ENCODE results near the gene DNAH6. TPM values are rescaled to one million over a fixed set of nuclear protein-coding genes. Genes with fewer than 3 reads are reported as not detected.

Gene DNAH6
- total RNA-seq, 1 donor from 2014 or later = not detected

DNA sequence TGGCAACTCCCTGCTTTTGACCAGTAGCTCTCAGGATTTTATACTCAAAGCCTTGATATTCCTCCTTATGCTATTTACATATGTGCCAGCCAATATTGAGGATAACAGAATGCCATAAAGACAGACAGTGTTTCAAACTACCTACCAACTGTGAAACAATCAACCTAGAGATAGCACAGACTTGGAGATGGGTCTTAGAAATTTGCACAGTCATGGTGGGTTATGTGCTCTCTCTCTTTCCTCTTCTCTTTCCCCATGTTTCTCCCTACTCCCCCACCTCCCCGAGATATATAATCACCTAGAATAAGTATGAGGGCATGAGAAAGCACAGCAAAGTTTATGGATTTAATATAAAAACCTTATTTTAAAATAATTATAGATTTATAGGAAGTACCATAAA, 33.0 kb upstream of the DNAH6 start:
- Mint-ChIP-seq H3K36me3 (ENCODE audit: unreplicated experiment) (no peaks in the 10 kb centered on the region), H3K4me1 (ENCODE audit: unreplicated experiment) (peaks cover 26% of the 10 kb centered on the region), H3K27ac (ENCODE audit: unreplicated experiment) (no peak overlapping the region), H3K27me3 (ENCODE audit: unreplicated experiment) (no peaks in the 10 kb centered on the region), H3K4me3 (ENCODE audit: unreplicated experiment) (no peak overlapping the region), H3K9me3 (ENCODE audit: unreplicated experiment) (no peaks in the 10 kb centered on the region)
- no peak for DNase-seq (ENCODE audit: extremely low spot score, unreplicated experiment)
- TF ChIP-seq, protein P1, sequence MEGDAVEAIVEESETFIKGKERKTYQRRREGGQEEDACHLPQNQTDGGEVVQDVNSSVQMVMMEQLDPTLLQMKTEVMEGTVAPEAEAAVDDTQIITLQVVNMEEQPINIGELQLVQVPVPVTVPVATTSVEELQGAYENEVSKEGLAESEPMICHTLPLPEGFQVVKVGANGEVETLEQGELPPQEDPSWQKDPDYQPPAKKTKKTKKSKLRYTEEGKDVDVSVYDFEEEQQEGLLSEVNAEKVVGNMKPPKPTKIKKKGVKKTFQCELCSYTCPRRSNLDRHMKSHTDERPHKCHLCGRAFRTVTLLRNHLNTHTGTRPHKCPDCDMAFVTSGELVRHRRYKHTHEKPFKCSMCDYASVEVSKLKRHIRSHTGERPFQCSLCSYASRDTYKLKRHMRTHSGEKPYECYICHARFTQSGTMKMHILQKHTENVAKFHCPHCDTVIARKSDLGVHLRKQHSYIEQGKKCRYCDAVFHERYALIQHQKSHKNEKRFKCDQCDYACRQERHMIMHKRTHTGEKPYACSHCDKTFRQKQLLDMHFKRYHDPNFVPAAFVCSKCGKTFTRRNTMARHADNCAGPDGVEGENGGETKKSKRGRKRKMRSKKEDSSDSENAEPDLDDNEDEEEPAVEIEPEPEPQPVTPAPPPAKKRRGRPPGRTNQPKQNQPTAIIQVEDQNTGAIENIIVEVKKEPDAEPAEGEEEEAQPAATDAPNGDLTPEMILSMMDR (IDR thresholded peaks at IDR 0.05) = no peak

DNA sequence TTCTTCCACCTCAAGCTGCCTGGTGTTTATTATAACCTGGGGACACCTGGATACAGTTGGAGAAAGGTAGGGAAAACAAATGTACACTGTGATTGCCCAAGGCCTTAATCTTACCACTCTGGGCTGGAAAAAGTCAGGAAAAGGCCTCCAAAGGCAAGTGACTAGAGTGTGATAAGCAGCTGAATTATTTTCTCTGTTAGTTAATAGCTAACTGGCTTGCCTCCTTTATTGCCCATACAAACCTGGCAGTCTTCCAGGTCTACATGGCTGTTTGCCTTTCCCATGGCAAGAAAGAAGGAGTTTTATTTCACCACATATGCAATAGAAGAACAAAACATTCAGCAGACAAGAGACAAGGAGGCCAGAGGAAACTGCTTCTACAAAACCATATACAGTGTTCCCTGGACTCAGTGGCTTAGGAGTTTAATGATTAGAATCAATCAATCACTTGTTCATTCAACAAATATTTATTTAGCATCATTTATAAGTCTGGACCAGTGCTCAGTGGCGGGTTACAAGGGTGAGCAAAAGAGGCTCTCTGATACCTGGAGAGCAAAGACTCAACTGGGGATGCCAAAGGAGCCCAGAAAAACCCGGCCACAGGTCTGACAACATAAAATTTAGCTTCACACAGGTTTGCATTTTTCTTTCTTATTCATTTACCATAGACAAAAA, 29.7 kb upstream of the DNAH6 start:
- TF ChIP-seq, protein P1 (IDR thresholded peaks at IDR 0.05) = no peak
- Mint-ChIP-seq H3K4me1 (ENCODE audit: unreplicated experiment) (peaks cover 37% of the 10 kb centered on the region), H3K9me3 (ENCODE audit: unreplicated experiment) (no peaks in the 10 kb centered on the region), H3K27me3 (ENCODE audit: unreplicated experiment) (no peaks in the 10 kb centered on the region), H3K27ac (ENCODE audit: unreplicated experiment) (peak overlapping the region; percentile 42), H3K4me3 (ENCODE audit: unreplicated experiment) (no peak overlapping the region), H3K36me3 (ENCODE audit: unreplicated experiment) (no peaks in the 10 kb centered on the region)
- no peak for DNase-seq (ENCODE audit: extremely low spot score, unreplicated experiment)

DNA sequence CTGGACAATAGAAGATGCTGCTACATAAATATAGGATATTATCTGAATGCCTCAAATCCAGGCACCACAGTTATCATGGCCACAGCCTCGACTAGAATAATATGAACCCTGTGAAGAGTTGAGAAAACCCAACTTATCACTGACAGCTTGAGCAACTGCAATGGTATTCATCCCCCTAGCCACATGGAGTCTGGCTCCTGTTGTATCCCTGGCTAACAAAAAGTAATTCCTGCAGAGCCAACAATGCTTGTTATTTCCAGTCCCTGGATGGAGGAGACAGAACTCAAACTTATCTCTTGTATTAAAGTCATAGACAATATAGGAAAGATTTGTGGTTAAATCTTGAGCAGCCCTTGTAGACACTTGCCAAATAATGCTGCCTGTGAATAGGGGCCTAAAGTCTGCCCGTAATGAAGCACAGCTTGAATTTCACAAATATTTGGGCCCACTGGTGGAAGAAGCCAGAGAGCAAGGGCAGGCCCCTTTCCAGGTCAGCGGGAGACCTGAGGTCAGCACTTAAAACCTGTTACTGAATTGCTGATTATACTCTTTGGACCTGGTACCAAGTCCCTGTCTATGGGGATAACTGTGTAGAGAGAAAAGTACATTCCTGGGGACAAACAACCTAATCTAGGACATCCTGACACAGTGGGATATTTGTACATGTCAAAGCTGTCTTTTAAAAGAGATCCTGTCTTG, 28.9 kb upstream of the DNAH6 start:
- H3K4me1 Mint-ChIP-seq (ENCODE audit: unreplicated experiment) = peaks cover 34% of the 10 kb centered on the region
- H3K9me3 Mint-ChIP-seq (ENCODE audit: unreplicated experiment) = no peaks in the 10 kb centered on the region
- TF ChIP-seq, protein P1 (IDR thresholded peaks at IDR 0.05) = no peak
- no peak overlapping the region for H3K27ac Mint-ChIP-seq (ENCODE audit: unreplicated experiment)
- no peaks in the 10 kb centered on the region for H3K36me3 Mint-ChIP-seq (ENCODE audit: unreplicated experiment)
- no peak for DNase-seq (ENCODE audit: extremely low spot score, unreplicated experiment)
- H3K27me3 Mint-ChIP-seq (ENCODE audit: unreplicated experiment) = no peaks in the 10 kb centered on the region
- H3K4me3 Mint-ChIP-seq (ENCODE audit: unreplicated experiment) = no peak overlapping the region

DNA sequence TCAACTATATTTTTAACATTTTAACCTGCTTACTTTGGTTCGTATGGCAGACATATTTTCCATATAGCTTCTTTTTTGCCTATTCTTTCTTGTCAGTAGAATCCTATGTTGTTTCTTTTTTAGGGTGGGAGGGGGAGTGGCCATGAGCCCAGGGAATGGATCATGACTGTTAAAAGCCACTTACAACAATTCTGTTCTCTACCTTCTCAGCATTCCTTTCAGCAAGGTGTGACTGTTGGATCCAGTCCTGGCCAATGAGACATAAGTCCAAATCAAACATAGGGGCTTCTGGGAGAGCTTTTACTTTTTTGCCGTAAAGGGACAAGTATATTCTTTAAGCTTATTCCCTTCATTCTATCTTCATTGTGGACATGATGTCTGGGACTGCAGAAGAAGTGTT, 25.0 kb upstream of the DNAH6 start:
- Mint-ChIP-seq H3K9me3 (ENCODE audit: unreplicated experiment) (no peaks in the 10 kb centered on the region), H3K27ac (ENCODE audit: unreplicated experiment) (no peak overlapping the region), H3K36me3 (ENCODE audit: unreplicated experiment) (no peaks in the 10 kb centered on the region), H3K4me3 (ENCODE audit: unreplicated experiment) (no peak overlapping the region), H3K27me3 (ENCODE audit: unreplicated experiment) (no peaks in the 10 kb centered on the region), H3K4me1 (ENCODE audit: unreplicated experiment) (peaks cover 39% of the 10 kb centered on the region)
- no peak for DNase-seq (ENCODE audit: extremely low spot score, unreplicated experiment)
- TF ChIP-seq, protein P1 (IDR thresholded peaks at IDR 0.05) = no peak

DNA sequence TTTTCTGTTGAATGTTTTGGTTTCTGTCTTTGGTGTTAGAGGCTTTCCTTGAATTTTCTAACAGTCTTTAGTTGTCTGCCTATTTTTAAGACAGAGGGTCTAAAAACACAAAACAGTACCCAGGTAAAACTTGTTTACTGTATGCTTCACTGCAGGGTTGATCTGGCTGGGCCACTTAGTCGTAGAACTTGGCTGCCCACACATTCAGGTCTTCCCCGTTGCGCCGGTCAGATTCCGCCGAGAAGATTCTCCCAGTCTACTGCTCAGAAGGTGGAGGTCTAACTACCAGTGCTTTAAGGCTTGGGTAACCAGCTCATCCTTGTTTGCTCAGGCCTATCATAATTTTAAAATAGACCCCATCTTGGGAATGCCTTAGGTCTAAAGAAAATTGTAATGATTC, 24.6 kb upstream of the DNAH6 start:
- H3K27me3 Mint-ChIP-seq (ENCODE audit: unreplicated experiment) = no peaks in the 10 kb centered on the region
- TF ChIP-seq, protein P1 (IDR thresholded peaks at IDR 0.05) = no peak
- H3K27ac Mint-ChIP-seq (ENCODE audit: unreplicated experiment) = no peak overlapping the region
- H3K4me1 Mint-ChIP-seq (ENCODE audit: unreplicated experiment) = peaks cover 34% of the 10 kb centered on the region
- no peaks in the 10 kb centered on the region for H3K9me3 Mint-ChIP-seq (ENCODE audit: unreplicated experiment)
- no peak overlapping the region for H3K4me3 Mint-ChIP-seq (ENCODE audit: unreplicated experiment)
- DNase-seq (ENCODE audit: extremely low spot score, unreplicated experiment) = no peak
- no peaks in the 10 kb centered on the region for H3K36me3 Mint-ChIP-seq (ENCODE audit: unreplicated experiment)
